Endodermal cell (in vitro differentiated cells): ENCODE data around the gene AOPEP. TPM values are rescaled to one million over a fixed set of nuclear protein-coding genes. Genes with fewer than 3 reads are reported as not detected.
A peak's percentile ranks its signal among the peaks of the same experiment; 100 is the strongest.

Source experiments
- DNase-seq: peaks from one replicate; pipeline ENCODE4 v3.0.0-alpha.2; 2017
- H3K27ac ChIP-seq: 2 replicates; pipeline ENCODE4 v1.5.1; 2013; ENCODE audit warnings: mild to moderate bottlenecking, low read depth, low read length, moderate library complexity
- H3K27me3 ChIP-seq: 2 replicates; pipeline ENCODE4 v1.6.1; 2013; ENCODE audit warnings: mild to moderate bottlenecking, low read length, moderate library complexity; ENCODE audit not compliant: insufficient read depth, control insufficient read depth, poor library complexity, severe bottlenecking
- H3K36me3 ChIP-seq: 2 replicates; pipeline ENCODE4 v1.7.0; 2013; ENCODE audit warnings: mild to moderate bottlenecking, low read length, moderate library complexity; ENCODE audit not compliant: control insufficient read depth, insufficient read depth
- H3K4me1 ChIP-seq: one replicate; pipeline ENCODE4 v1.7.0; 2013; ENCODE audit warnings: low read length; ENCODE audit not compliant: control insufficient read depth, insufficient read depth
- H3K4me3 ChIP-seq: 2 replicates; pipeline ENCODE4 v1.5.1; 2013; ENCODE audit warnings: mild to moderate bottlenecking, low read length, moderate library complexity
- H3K9ac ChIP-seq: 2 replicates; pipeline ENCODE4 v1.6.1; 2013; ENCODE audit warnings: mild to moderate bottlenecking, low read length, moderate library complexity; ENCODE audit not compliant: poor library complexity, severe bottlenecking; ENCODE audit errors: extremely low read depth
- H3K9me3 ChIP-seq: 2 replicates; pipeline ENCODE4 v1.6.1; 2013; ENCODE audit warnings: mild to moderate bottlenecking, low read length, moderate library complexity; ENCODE audit not compliant: control insufficient read depth
- H3K27ac Mint-ChIP-seq: 2 replicates; pipeline ENCODE4 v1.8.0; 2020; ENCODE audit warnings: mixed read lengths
- H3K27me3 Mint-ChIP-seq: 2 replicates; pipeline ENCODE4 v1.8.0; 2021; ENCODE audit warnings: mild to moderate bottlenecking, mixed read lengths; ENCODE audit not compliant: insufficient read depth
- H3K36me3 Mint-ChIP-seq: 2 replicates; pipeline ENCODE4 v1.8.0; 2020; ENCODE audit warnings: low read depth, mixed read lengths
- H3K4me1 Mint-ChIP-seq: 2 replicates; pipeline ENCODE4 v1.8.0; 2020; ENCODE audit warnings: mixed read lengths
- H3K4me3 Mint-ChIP-seq: 2 replicates; pipeline ENCODE4 v1.8.0; 2020; ENCODE audit warnings: mild to moderate bottlenecking, moderate library complexity, mixed read lengths
- H3K9me3 Mint-ChIP-seq: 2 replicates; pipeline ENCODE4 v1.8.0; 2020; ENCODE audit warnings: mild to moderate bottlenecking, mixed read lengths
- WGBS, 2 experiments: methylation state at CpG; one replicate each; pipeline versions ENCODE4 v1.1.5 to v1.1.7; 2013; ENCODE audit warnings: missing lambda C conversion rate in 2 of 2, mixed read lengths in 1 of 2; ENCODE audit not compliant: insufficient coverage in 1 of 2, insufficient read length in 1 of 2; 5-methylcytosine and 5-hydroxymethylcytosine counted together
- total RNA-seq, 2 donors: library from RNA; stranded (reverse); fragmentation: NEBNext Ultra II Directional in 1 of 2; extraction: Animal tissue kit (Norgen Biotek cat#: 25700) in 1 of 2; gene quantifications; 2 replicates in 1 of 2; 3 replicates in 1 of 2; pipeline ENCODE4 v1.2.1, GENCODE V29; 2021
- TF ChIP-seq, protein P1 (sequence below): fragments of 200-600 bp; sonication (generic); conservative IDR thresholded peaks from 2 replicates; pipeline ENCODE4 v1.5.0; 2021; ENCODE audit warnings: antibody characterized with exemption, mild to moderate bottlenecking

Gene AOPEP
- total RNA-seq, 2 donors from 2014 or later, result 23.4 to 33.7 TPM

DNA sequence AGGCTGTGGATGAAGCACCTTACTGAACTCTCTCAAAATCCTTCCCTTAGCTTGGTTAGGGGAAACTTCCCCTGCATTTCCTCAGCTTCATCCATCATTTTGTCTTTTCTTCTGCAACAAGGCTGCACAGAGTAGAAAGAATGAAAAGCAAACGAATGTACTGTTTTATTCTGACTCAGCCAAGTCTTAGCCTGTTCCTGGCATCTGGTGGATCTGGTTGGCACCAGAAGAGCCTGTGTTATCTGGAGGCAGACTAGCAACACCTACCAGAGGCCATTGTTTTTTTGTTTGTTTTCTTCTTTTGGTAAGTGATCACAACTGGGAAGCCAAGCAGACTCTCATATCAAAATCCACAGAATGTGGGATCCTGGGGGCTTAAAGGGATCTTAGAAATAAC is 390.3 kb downstream of the AOPEP start:
- Histone ChIP-seq H3K4me1 (peaks cover 5% of the 10 kb centered on the region), H3K36me3 (peaks cover 13% of the 10 kb centered on the region), H3K9me3 (no peaks in the 10 kb centered on the region), H3K9ac (no peak overlapping the region), H3K4me3 (no peak overlapping the region), H3K27me3 (no peaks in the 10 kb centered on the region), H3K27ac (no peak overlapping the region)
- DNase-seq, result no peak
- no peaks in the 10 kb centered on the region for H3K27me3 Mint-ChIP-seq
- H3K9me3 Mint-ChIP-seq, result no peaks in the 10 kb centered on the region
- H3K36me3 Mint-ChIP-seq, result peaks cover 12% of the 10 kb centered on the region
- peaks cover 15% of the 10 kb centered on the region for H3K4me1 Mint-ChIP-seq
- peak overlapping the region; percentile 14 for H3K27ac Mint-ChIP-seq
- TF ChIP-seq, protein P1, sequence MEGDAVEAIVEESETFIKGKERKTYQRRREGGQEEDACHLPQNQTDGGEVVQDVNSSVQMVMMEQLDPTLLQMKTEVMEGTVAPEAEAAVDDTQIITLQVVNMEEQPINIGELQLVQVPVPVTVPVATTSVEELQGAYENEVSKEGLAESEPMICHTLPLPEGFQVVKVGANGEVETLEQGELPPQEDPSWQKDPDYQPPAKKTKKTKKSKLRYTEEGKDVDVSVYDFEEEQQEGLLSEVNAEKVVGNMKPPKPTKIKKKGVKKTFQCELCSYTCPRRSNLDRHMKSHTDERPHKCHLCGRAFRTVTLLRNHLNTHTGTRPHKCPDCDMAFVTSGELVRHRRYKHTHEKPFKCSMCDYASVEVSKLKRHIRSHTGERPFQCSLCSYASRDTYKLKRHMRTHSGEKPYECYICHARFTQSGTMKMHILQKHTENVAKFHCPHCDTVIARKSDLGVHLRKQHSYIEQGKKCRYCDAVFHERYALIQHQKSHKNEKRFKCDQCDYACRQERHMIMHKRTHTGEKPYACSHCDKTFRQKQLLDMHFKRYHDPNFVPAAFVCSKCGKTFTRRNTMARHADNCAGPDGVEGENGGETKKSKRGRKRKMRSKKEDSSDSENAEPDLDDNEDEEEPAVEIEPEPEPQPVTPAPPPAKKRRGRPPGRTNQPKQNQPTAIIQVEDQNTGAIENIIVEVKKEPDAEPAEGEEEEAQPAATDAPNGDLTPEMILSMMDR, result no peak
- H3K4me3 Mint-ChIP-seq, result no peak overlapping the region
- 88 to 100% methylated on average over 1 of the region's 1 CpG for WGBS, 2 experiments

GRCh38 chr9:95118596-95118995 is 392.1 kb downstream of the AOPEP start:
- H3K4me1 Mint-ChIP-seq, result peaks cover 15% of the 10 kb centered on the region
- Histone ChIP-seq H3K9me3 (no peaks in the 10 kb centered on the region), H3K36me3 (peaks cover 3% of the 10 kb centered on the region), H3K9ac (no peak overlapping the region), H3K4me3 (no peak overlapping the region), H3K4me1 (peaks cover 5% of the 10 kb centered on the region), H3K27ac (no peak overlapping the region), H3K27me3 (no peaks in the 10 kb centered on the region)
- WGBS, 2 experiments, result 96% methylated on average over 4 of the region's 4 CpGs
- H3K9me3 Mint-ChIP-seq, result no peaks in the 10 kb centered on the region
- H3K27me3 Mint-ChIP-seq, result no peaks in the 10 kb centered on the region
- peaks cover 5% of the 10 kb centered on the region for H3K36me3 Mint-ChIP-seq
- H3K27ac Mint-ChIP-seq, result no peak overlapping the region
- no peak for DNase-seq
- TF ChIP-seq, protein P1, result no peak
- no peak overlapping the region for H3K4me3 Mint-ChIP-seq

DNA sequence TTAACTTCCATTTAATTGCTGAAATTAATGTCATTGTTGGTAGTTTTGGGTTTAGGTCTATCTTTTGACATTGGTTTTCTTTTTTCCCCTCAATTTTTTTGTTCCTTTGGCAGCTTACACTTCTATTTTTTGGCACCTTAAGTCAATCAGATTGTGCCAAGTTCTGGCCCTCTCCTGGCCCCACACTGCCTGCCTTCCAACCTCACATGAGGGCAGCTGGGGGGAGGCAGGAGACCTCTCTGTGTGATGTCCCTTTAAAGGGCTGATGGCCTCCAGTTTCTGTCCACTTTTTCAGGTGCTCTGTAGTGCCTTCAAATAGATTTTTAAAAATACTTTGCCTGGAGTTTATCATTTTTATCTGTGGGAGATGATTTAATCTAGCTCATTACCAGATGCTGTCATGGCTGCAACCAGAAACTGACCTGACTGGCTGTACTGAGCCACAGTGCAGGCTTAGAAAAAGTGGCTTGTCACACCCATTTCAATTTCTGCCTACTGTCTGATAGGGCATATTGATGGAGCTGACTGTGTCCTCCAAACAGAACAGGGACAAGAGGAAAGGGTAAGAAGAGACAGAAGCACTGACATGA is 394.4 kb downstream of the AOPEP start:
- peaks cover 5% of the 10 kb centered on the region for H3K4me1 ChIP-seq
- H3K36me3 Mint-ChIP-seq, result peaks cover 13% of the 10 kb centered on the region
- H3K9ac ChIP-seq, result no peak overlapping the region
- H3K36me3 ChIP-seq, result peaks cover 3% of the 10 kb centered on the region
- H3K27ac Mint-ChIP-seq, result no peak overlapping the region
- H3K4me1 Mint-ChIP-seq, result peaks cover 16% of the 10 kb centered on the region
- no peak overlapping the region for H3K27ac ChIP-seq
- no peak overlapping the region for H3K4me3 ChIP-seq
- no peaks in the 10 kb centered on the region for H3K27me3 Mint-ChIP-seq
- H3K4me3 Mint-ChIP-seq, result no peak overlapping the region
- TF ChIP-seq, protein P1, result no peak
- no peaks in the 10 kb centered on the region for H3K27me3 ChIP-seq
- H3K9me3 ChIP-seq, result no peaks in the 10 kb centered on the region
- no peaks in the 10 kb centered on the region for H3K9me3 Mint-ChIP-seq
- no peak for DNase-seq
